Measurements from ENCODE around the gene SLC39A9. TPM values are rescaled to one million over a fixed set of nuclear protein-coding genes. Genes with fewer than 3 reads are reported as not detected.

Gene SLC39A9
- total and polyA plus RNA-seq, 2 of the 4 experiments (the other 2 are of a cell fraction): 41.4 to 168 TPM

GRCh38 chr14:69373104-69373503 is 25.4 kb upstream of the SLC39A9 start:
- no peaks in the 10 kb centered on the region for H3K4me1 ChIP-seq (ENCODE audit: control insufficient read depth, insufficient read depth, low read length)
- H3K27me3 ChIP-seq (ENCODE audit: control insufficient read depth, insufficient read depth, low read length): no peaks in the 10 kb centered on the region
- no peak overlapping the region for H3K14ac ChIP-seq (replicated peaks; ENCODE audit: low read depth, low read length)
- WGBS, 2 experiments (ENCODE audit: extremely low coverage in 2 of 2, insufficient read length in 1 of 2): no CpG with 5 or more reads among the region's 1 CpG
- no peak overlapping the region for H4K91ac ChIP-seq (ENCODE audit: insufficient read depth, low read depth, low read length)
- H2BK5ac ChIP-seq (ENCODE audit: low read depth, low read length, poor library complexity, severe bottlenecking): no peak overlapping the region
- no peaks in the 10 kb centered on the region for H3K9me3 ChIP-seq (ENCODE audit: control insufficient read depth, insufficient read depth, low read length)
- no peak overlapping the region for H3K4ac ChIP-seq (ENCODE audit: low read depth, low read length)
- no peak overlapping the region for H2BK15ac ChIP-seq (ENCODE audit: low read depth, low read length)
- no peak overlapping the region for H3K23ac ChIP-seq (ENCODE audit: low read depth, low read length)
- no peaks in the 10 kb centered on the region for H3K9me1 ChIP-seq (ENCODE audit: insufficient read depth, low read length)
- in situ Hi-C loops (cut with MboI; ENCODE audit: low sequenced_read_pairs): no loop called here
- POLR2A ChIA-PET (ENCODE audit: unreplicated experiment): no interaction called here
- no peak overlapping the region for H3K4me3 ChIP-seq (ENCODE audit: insufficient read depth, low read depth, low read length)
- H3K27ac ChIP-seq (ENCODE audit: insufficient read depth, low read length): no peak overlapping the region
- H2AFZ ChIP-seq (replicated peaks; ENCODE audit: low read length, poor library complexity): no peak overlapping the region
- H2BK20ac ChIP-seq (ENCODE audit: low read depth, low read length): no peak overlapping the region
- no peak overlapping the region for H2AK5ac ChIP-seq (ENCODE audit: low read depth, low read length)
- CTCF ChIA-PET: no interaction called here
- H3K79me1 ChIP-seq (ENCODE audit: low read depth in 1 of 2, low read length in 2 of 2): peaks cover 0 to 9% of the 10 kb centered on the region in 2 experiments; a peak in 3 of 4 replicates
- no peak for DNase-seq
- H4K20me1 ChIP-seq (ENCODE audit: insufficient read depth, low read length): peaks cover 6% of the 10 kb centered on the region; the same call in 1 of the 2 replicates
- H3K36me3 ChIP-seq (ENCODE audit: control insufficient read depth, insufficient read depth, low read length): peaks cover 12% of the 10 kb centered on the region
- H3K9ac ChIP-seq (ENCODE audit: low read depth, low read length): no peak overlapping the region
- no peak for ATAC-seq (ENCODE audit: low read depth)
- H3K56ac ChIP-seq (ENCODE audit: extremely low read depth, insufficient read depth, low read length): no peak overlapping the region
- H4K8ac ChIP-seq (ENCODE audit: low read depth in 2 of 2, low read length in 2 of 2): no peak overlapping the region
- TF ChIP-seq MXI1 (IDR thresholded peaks at IDR 0.05; ENCODE audit: borderline replicate concordance, low read depth, low read length) (no peak), RAD21 (IDR thresholded peaks at IDR 0.05; ENCODE audit: low read length) (no peak), RFX5 (IDR thresholded peaks at IDR 0.05; ENCODE audit: low read depth, low read length) (no peak), CTCF (conservative IDR thresholded peaks at IDR 0.05; ENCODE audit: low read depth, low read length) (no peak), FOS (IDR thresholded peaks at IDR 0.05; ENCODE audit: low read depth, low read length) (no peak), MAFK (IDR thresholded peaks at IDR 0.05; ENCODE audit: low read depth, low read length) (no peak), BHLHE40 (IDR thresholded peaks at IDR 0.05; ENCODE audit: low read depth, low read length) (no peak), POLR2A (IDR thresholded peaks at IDR 0.05; ENCODE audit: low read depth, low read length) (no peak), CHD1 (IDR thresholded peaks at IDR 0.05; ENCODE audit: low read depth, low read length) (no peak), MAZ (IDR thresholded peaks at IDR 0.05; ENCODE audit: borderline replicate concordance, low read depth, low read length) (no peak), SMC3 (IDR thresholded peaks at IDR 0.05; ENCODE audit: low read depth, low read length) (no peak), CEBPB (IDR thresholded peaks at IDR 0.05; ENCODE audit: low read depth, low read length) (no peak), NFE2L2 (IDR thresholded peaks at IDR 0.05; ENCODE audit: low read depth, low read length) (no peak), USF2 (IDR thresholded peaks at IDR 0.05; ENCODE audit: low read depth, low read length) (no peak), RCOR1 (IDR thresholded peaks at IDR 0.05; ENCODE audit: insufficient replicate concordance, low read length) (no peak)
- TF ChIP-seq, protein P1, sequence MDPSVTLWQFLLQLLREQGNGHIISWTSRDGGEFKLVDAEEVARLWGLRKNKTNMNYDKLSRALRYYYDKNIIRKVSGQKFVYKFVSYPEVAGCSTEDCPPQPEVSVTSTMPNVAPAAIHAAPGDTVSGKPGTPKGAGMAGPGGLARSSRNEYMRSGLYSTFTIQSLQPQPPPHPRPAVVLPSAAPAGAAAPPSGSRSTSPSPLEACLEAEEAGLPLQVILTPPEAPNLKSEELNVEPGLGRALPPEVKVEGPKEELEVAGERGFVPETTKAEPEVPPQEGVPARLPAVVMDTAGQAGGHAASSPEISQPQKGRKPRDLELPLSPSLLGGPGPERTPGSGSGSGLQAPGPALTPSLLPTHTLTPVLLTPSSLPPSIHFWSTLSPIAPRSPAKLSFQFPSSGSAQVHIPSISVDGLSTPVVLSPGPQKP (IDR thresholded peaks at IDR 0.05; ENCODE audit: borderline replicate concordance, low read depth, low read length): no peak
- H4K5ac ChIP-seq (ENCODE audit: low read depth, low read length): no peak overlapping the region
- dilution Hi-C loops (cut with HindIII; ENCODE audit: low sequenced_read_pairs, unreplicated experiment): no loop called here
- H2AK9ac ChIP-seq (replicated peaks; ENCODE audit: low read depth, low read length, poor library complexity): no peak overlapping the region
- intact Hi-C loops (cut with micrococcal nuclease): no loop called here
- H2BK120ac ChIP-seq (ENCODE audit: low read depth, low read length): no peak overlapping the region
- BruUV-seq (replicated peaks): no TSS peak
- no peak overlapping the region for H3K18ac ChIP-seq (ENCODE audit: low read depth, low read length)
- no peak overlapping the region for H3K4me2 ChIP-seq (ENCODE audit: low read depth, low read length)
